ENCODE measurements around the gene COG6.

COG6 gene

DNA sequence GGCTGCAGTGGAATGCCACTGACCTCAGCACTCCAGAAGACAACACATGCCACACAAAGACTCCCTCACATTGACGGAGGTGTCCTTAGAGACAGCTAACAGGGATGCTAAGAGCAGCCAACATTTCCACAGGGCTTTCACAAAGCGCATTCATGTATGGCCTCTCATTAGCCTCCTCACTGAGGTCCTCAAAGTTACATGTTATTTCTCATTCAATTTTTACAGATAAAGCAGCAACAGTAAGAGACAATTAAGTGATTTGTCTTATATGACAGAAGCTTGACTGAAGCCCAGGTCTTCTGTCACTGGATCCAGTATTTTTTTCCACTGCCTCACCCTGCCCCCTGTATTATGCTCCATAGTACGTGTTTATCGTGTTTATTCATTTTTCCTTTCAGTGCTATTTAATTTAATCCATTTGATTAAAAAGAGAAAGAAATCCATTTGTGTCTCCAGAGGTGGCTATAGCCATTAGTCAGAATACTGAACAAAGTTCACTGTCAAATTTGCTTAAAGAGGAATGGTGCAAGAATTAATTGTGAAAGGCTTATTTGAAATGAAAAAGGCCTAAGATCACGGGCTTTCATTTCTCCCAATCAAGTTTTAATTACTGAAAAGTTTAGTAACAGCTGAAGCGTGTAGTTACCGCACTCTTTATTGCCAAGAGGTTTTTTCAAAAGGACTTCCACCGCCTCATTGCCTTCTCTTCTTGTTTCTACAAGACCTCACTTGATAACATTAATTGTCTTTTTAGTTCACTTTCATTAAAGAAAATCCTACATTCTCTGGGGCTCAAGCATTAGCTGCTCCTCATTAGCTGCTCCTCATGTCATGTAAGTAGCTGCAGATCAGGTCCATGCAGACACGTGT is 115.0 kb downstream of the COG6 start:
- DNase-seq: no peak

DNA sequence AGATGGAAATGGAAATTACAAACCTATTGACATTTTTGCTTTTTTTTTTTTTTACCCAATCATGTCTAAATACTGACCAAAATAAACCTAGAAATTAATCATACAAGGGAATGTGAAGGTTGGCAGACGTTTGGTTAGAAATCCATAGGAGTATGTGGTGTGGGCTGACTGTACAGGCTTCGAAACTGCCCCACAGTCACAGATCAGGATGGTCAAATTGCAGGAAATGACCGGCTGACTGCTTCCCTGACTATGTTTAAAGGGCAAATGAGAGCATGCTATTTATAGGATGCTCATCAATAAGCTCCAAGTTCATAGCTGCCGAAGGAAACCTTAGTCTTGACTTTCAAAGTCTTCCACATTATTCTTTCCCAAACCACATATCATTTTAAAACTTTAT is 118.4 kb downstream of the COG6 start:
- DNase-seq: no peak

DNA sequence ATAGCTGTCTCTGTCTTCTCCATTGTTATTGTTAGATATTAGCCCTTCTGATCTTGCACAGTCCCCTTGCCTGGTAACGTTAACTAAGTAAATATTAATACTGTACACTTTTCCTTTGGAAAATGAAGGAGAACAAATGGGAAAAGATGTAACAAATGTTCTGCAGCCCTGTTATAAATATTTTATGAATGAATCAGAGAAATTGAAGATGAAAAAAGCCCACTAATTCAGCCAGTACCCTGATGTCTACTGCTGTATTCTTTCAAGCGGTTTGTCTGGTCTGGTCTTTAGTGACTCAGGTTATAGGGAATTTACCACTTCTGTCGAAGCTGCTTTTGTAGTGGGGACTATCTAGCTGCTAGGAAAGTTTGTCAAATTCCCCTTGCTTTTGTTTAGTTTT is 121.0 kb downstream of the COG6 start:
- no peak for DNase-seq

DNA sequence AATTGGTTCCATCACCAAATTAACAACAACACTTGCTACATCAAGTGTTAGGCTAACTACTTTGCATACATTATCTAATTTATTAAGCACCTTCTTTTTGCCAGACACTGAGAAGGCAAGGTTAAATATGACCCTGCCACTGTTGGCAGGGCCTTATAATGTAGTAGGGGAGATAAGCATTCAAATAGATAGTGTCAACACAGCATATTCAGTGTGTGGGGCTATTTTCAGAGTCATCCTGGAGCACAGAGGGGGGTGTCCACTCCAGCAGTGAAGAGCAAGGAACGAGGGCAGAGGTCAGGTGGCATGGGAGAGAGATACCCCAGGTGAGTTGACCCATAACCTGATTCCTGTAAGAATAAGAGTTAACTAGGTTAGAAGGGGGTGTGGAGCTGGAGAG is 121.6 kb downstream of the COG6 start:
- no peak for DNase-seq

DNA sequence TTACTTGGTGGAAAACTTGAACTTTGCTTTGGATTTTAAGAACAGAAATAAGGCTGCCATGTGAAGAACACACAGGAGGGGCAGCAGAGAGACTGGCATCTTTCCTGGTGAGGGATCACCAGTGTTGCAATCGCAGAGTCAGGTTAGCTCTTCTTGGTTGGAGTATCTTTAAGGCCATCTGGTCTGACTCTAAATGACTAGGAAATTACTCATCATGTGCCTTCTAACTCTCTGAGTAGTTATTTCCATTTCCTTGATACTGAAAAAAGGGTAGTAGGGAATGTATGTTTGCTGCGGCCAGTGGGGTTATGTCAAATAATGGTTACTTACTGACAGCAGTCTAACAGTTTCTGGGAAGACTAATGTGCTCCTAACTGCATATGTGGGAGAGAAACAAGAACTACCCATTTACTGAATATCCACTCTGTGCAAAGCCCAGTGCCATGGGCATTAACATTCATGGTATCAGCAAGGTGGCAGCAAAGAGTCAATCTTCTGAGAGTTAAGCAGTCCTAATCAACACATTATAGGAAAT is 122.1 kb downstream of the COG6 start:
- DNase-seq: no peak

DNA sequence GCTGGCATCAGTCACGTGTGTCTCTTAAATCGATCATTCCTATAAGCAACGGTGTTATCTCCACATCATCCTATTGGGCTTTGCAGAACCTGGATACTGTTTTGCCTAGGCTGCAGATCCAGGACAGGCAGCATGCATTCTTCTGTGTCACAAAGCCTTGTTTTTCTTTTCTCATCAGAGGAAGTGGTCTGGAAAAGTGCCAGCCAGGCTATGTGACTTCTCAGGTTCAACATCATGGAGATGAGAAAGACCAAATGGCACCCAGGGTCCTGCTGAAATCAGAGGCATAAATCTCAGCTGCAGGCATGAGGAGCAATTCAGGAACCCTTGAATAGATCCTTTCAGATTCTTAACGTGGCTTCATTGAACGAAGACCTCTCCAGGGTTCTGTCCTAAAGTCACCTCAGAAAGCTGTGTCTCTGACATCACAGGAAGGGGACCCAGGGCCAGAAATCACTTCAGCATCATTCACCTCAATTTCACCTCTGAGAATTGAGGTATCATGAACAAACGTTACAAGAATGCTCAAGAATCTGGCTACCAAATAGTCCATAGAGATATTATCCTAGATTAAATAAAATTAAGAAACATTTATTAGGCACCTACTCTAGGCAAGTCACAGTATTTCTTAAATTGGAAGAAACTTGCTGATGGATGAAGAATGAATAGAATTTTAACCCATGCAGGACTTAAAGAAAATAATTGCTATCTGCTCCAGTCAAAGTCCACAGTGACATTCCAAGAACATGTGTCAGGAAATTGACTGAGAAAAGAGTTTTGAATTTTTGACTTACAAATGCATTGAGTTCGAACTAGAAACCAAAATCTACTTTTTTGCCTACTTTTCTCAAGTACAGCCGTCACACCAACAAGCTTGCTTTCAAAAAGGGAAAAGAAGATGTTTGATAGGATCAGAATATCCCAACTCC is 124.1 kb downstream of the COG6 start:
- no peak for DNase-seq

DNA sequence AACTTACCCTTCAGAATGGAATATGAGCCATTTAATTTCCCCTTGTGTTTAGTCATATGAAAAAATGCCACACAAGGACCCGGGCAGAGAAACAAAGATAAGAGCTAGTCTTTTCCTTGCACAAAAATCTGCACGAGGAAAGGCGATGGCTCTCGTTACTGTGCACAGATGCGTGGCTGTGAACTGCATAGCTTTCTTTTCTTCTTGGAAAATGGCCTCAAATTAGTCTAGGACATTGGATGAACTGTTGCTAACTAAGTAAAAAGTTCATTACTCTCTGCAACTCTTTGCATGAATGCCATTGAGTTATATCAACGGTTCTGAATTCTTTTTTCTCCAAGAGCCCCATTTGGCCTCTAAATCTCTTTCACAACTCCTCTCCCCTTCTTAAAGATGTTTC is 125.2 kb downstream of the COG6 start:
- no peak for DNase-seq

DNA sequence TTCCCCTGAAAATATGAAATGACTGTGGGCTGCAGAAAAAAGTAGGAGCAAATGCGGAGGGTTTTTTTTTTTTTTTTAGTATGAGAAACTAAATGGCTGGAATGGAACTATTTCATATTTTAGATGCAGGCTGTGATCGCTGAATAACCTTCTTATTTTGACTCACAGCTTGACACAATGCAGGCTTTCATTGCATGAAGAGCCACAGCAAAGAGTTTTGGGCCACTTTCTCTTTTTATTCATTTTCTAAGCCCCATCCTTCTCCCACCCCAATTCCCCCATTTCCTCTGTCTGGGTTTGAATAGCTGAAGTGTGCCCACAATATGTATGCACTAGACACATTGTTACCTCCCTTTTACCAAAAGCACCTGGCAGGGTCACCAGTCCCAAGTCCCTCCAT is 125.9 kb downstream of the COG6 start:
- no peak for DNase-seq

DNA sequence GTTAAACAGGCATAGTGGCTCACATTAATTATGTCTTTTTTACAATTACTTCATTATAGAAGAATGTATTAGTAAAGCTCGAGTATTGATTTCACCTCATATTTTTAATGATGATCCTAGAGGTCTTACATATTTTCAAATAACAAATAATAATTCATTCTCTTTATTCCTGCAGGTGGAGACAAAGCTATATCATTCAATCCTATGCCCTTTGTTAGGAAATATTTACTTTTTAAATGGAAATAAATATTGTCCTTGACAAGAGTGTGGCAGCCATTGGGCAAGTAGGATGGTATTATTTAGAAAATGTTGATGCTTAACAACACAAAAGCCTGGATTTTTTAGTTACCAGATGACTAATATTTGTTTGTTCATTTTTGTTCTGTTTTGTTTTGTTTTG is 127.6 kb downstream of the COG6 start:
- DNase-seq: no peak

DNA sequence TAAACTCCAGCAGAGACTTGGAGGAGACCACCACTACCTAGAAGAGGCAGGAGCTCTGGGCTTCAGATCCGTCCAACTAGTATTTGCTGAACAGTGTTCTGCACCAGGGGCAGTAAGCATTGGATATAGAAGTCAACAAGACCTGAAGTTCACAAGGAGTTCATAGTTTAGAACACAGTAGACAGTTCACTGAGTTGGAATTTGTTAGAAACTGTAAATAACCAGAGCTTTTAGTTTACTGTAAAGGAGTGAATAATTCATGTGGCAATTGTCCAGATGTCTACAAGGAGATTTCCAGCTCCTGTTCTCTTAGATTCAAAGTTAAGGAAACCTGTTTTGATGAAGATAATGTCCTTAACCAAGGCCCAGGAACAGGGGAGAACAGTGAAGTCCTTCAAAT is 128.9 kb downstream of the COG6 start:
- DNase-seq: no peak

DNA sequence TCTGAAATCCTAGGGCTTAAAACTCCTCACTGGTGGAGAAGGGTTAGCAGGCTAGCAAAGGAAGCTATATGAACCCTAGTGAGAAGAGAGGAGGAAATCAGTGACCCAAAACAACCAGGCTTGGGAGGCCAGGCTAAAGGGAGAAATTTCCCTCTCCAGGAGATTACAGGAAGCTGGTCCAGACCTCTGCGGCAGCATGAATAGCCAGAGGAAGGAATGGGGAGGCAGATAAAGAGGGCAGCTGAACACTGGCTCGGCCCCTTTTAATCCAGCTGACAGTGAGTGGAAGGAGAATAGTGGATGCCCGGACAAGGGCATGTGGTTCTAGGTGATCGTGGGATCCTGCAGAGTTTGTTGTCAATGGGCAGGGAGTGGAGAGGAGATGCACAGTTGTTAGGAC is 130.6 kb downstream of the COG6 start:
- DNase-seq: no peak

DNA sequence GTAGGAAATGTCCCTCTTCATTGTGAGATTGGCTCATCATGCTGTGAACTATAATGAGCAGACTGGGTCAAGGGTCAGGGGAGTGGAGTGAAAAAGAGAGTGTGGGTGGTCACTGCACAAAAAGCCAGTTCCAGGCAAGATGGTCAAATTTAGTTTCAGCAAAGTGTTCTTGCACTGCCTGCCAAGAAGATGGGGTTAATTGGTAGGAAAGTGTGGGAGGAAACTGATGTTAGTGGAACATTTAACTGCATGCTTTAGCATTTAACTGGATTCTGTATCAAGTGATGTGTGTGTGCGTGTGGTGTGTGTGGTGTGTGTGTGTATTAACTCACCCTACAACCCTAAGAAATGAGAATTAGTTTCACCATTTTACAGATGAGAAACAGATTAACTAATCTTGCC is 131.6 kb downstream of the COG6 start:
- no peak for DNase-seq

DNA sequence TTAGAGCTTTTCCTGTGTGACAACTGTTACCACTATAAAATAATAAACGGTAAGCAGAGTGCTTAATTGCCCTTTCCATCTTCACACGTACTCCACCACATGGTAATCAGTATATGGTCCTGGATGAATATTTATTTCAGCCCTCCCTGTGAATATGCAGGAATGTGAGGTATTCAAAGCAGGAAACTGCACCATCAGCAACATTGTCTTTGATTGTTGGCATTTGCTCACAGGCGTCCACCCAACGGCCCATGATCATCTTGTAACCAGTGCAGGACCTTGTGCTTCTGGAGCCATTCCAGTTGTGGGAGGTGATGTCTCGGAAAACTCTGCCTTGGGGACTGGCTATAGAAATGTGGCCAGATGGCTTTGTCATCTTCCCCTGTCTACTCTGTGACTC is 132.6 kb downstream of the COG6 start:
- DNase-seq: no peak

DNA sequence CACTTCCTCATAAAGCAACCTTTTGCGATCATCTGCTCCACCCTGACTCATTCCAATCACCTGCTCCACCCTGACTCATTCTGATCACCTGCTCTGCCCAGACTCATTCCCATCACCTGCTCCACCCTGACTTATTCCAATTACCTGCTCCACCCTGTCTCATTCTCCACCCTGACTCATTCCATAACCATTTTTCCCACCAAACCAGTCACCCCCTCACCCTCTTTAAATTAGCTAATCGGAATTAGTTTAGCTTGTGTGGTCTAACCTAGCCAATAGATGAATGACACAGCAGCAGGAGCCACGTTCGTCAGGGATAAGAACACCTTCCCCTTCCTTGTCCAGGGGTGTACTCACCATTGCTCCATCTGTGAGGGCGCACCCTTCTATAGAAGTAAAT is 134.0 kb downstream of the COG6 start:
- no peak for DNase-seq
